Pulmonary artery endothelial cell (primary cell): Measurements from ENCODE around the gene AKAP6. TPM values are rescaled to one million over a fixed set of nuclear protein-coding genes. Genes with fewer than 3 reads are reported as not detected.
"Not testable (repeated sequence)": the region's sequence is repeated elsewhere in the genome, so short reads cannot be mapped to it uniquely, and the experiment has no call there.

ENCODE experiments used
- DNase-seq: peaks from one replicate; pipeline ENCODE4 v3.0.0-alpha.2; 2011; ENCODE audit warnings: low read depth, low spot score
- total RNA-seq: library from RNA; depleted of rRNA; stranded (reverse); fragments of >200 nt; gene quantifications from 2 replicates; pipeline ENCODE4 v1.2.3, GENCODE V29; 2014

Gene AKAP6
- total RNA-seq, 1 donor from 2014 or later = 0.26 TPM

- no peak for DNase-seq
Observed at GRCh38 chr14:32571995-32572866, 243.1 kb downstream of the AKAP6 start.

- no peak for DNase-seq
Observed at GRCh38 chr14:32572867-32573150, 243.7 kb downstream of the AKAP6 start.

- no peak for DNase-seq
Observed at GRCh38 chr14:32574269-32574668, 245.2 kb downstream of the AKAP6 start.

GRCh38 chr14:32576088-32576795 lies 247.1 kb downstream of the AKAP6 start:
- peak; percentile 17 for DNase-seq

GRCh38 chr14:32576977-32577376 lies 247.9 kb downstream of the AKAP6 start:
- no peak for DNase-seq

- no peak for DNase-seq
Observed at GRCh38 chr14:32578181-32578580, 249.1 kb downstream of the AKAP6 start.

- not testable (repeated sequence) for DNase-seq
Observed at GRCh38 chr14:32583427-32583826, 254.3 kb downstream of the AKAP6 start.

- DNase-seq = no peak
Observed at GRCh38 chr14:32584079-32584478, 255.0 kb downstream of the AKAP6 start.

- no peak for DNase-seq
Observed at GRCh38 chr14:32587461-32587860, 258.4 kb downstream of the AKAP6 start.

- DNase-seq = no peak
Observed at GRCh38 chr14:32588448-32589320, 259.6 kb downstream of the AKAP6 start.

GRCh38 chr14:32590157-32590556 lies 261.1 kb downstream of the AKAP6 start:
- no peak for DNase-seq

GRCh38 chr14:32593290-32593942 lies 264.3 kb downstream of the AKAP6 start:
- no peak for DNase-seq

- no peak for DNase-seq
Observed at GRCh38 chr14:32594766-32595165, 265.7 kb downstream of the AKAP6 start.

GRCh38 chr14:32595497-32595896 lies 266.4 kb downstream of the AKAP6 start:
- no peak for DNase-seq

- DNase-seq = no peak
Observed at GRCh38 chr14:32596390-32596789, 267.3 kb downstream of the AKAP6 start.

GRCh38 chr14:32597771-32598170 lies 268.7 kb downstream of the AKAP6 start:
- no peak for DNase-seq

GRCh38 chr14:32601069-32601468 lies 272.0 kb downstream of the AKAP6 start:
- no peak for DNase-seq

- no peak for DNase-seq
Observed at GRCh38 chr14:32601906-32602305, 272.8 kb downstream of the AKAP6 start.

GRCh38 chr14:32602699-32603098 lies 273.6 kb downstream of the AKAP6 start:
- DNase-seq = no peak

- DNase-seq = no peak
Observed at GRCh38 chr14:32603992-32604565, 275.0 kb downstream of the AKAP6 start.

- DNase-seq = no peak
Observed at GRCh38 chr14:32606301-32606700, 277.2 kb downstream of the AKAP6 start.
